ENCODE data around the gene IDUA. TPM values are rescaled to one million over a fixed set of nuclear protein-coding genes. Genes with fewer than 3 reads are reported as not detected.

IDUA gene
- total and polyA plus RNA-seq, 2 of the 4 experiments (the other 2 are of a cell fraction) = 0.72 to 12.5 TPM

DNA sequence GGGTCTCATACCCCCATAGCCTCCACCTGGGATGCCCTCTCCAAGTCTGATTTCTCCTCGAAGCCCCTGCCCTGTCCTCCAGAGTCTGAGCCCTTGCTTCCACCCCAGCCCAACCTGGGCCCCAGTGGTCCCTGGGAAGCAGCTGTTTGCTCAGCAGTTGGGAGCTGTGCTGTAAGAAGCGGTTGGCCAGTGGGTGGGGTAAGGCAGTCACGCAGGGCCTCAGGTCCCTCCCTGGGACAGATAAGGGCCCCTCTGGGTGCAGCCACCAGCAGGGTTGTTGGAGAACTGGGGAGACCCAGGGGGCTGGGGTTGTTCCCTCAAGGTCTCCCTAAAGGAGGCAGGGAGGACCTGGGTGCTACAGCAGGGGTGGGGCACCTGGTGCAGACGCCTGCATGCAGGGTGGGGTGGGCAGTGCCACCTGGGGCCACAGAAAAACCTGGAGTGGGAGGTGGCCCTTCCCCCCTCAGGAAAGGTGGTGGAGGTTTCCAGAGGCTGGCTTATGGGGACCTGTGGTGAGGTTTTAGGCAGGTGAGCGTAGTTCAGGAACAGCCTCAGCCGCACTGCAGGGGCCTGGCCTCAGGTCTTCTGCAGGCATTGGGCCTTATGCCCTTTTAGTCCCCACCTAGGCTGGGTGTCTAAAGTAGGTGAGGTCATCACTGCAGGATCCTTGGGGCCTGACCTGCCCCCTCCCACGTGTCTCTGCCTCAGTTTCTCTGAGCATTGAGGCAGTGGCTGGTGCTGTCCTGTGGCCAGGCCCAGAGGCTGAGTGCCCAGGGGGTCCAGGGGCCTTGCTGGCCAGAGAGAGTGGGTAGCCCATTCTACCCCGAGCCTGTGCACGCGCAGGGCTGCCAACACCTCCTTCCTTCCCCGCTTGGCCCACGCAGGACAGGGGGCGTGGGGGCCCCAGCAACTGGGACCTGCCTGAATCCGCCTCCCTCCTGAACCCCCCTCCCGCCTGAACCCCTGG is 9.5 kb downstream of the IDUA start (continued):
- TF ChIP-seq MXI1 (IDR thresholded peaks at IDR 0.05; ENCODE audit: borderline replicate concordance, low read depth, low read length) (no peak), RAD21 (IDR thresholded peaks at IDR 0.05; ENCODE audit: low read length) (no peak)

DNA sequence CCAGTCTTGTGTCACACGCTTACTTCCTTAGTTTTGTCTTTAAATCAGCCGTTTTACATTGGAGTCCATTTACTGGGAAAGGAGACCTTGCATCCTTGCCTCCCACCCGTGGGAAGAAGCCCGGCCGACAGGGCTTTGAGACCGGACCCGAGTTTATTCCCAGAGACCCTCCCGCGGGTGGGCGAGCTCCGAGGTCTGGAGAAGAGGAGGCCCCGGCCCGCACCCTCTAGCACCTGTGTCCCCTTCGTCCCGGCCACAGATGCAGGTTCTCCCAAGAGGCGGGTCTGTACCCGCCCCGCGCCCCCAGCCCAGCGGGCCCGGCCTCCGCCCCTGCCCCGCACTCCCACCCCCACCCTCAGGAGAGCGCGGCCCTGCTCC is 10.1 kb downstream of the IDUA start:
- H2BK20ac ChIP-seq (ENCODE audit: low read depth, low read length) = no peak overlapping the region
- no peak overlapping the region for H2BK120ac ChIP-seq (ENCODE audit: low read depth, low read length)
- whole genome bisulfite sequencing, 2 experiments (ENCODE audit: extremely low coverage in 2 of 2, insufficient read length in 1 of 2) = 10% methylated on average over 11 of the region's 25 CpGs; no CpG with 5 or more reads in 1 of the 2 experiments
- no TSS peak for BruUV-seq (replicated peaks)
- H2AK5ac ChIP-seq (ENCODE audit: low read depth, low read length) = no peak overlapping the region
- intact Hi-C loops (cut with micrococcal nuclease) = no loop called here
- no peak overlapping the region for H2BK5ac ChIP-seq (ENCODE audit: low read depth, low read length, poor library complexity, severe bottlenecking)
- H3K23ac ChIP-seq (ENCODE audit: low read depth, low read length) = no peak overlapping the region
- no peak overlapping the region for H3K14ac ChIP-seq (replicated peaks; ENCODE audit: low read depth, low read length)
- no peak overlapping the region for H3K9ac ChIP-seq (ENCODE audit: low read depth, low read length)
- H3K4me3 ChIP-seq (ENCODE audit: insufficient read depth, low read depth, low read length) = no peak overlapping the region
- no peak overlapping the region for H3K56ac ChIP-seq (ENCODE audit: extremely low read depth, insufficient read depth, low read length)
- no peak overlapping the region for H4K8ac ChIP-seq (ENCODE audit: low read depth in 2 of 2, low read length in 2 of 2)
- no peak overlapping the region for H2BK15ac ChIP-seq (ENCODE audit: low read depth, low read length)
- H4K91ac ChIP-seq (ENCODE audit: insufficient read depth, low read depth, low read length) = no peak overlapping the region
- TF ChIP-seq NFE2L2 (IDR thresholded peaks at IDR 0.05; ENCODE audit: low read depth, low read length) (no peak), RCOR1 (IDR thresholded peaks at IDR 0.05; ENCODE audit: insufficient replicate concordance, low read length) (no peak)
- POLR2A ChIA-PET (ENCODE audit: unreplicated experiment) = no interaction called here
- no peak for DNase-seq
- no peaks in the 10 kb centered on the region; the same call in 1 of the 2 replicates for H3K9me3 ChIP-seq (ENCODE audit: control insufficient read depth, insufficient read depth, low read length)
- in situ Hi-C loops (cut with MboI; ENCODE audit: low sequenced_read_pairs) = no loop called here
- no peak overlapping the region for H2AFZ ChIP-seq (replicated peaks; ENCODE audit: low read length, poor library complexity)
- peaks cover 3% of the 10 kb centered on the region; the same call in 1 of the 2 replicates for H3K4me1 ChIP-seq (ENCODE audit: control insufficient read depth, insufficient read depth, low read length)
- H3K4ac ChIP-seq (ENCODE audit: low read depth, low read length) = no peak overlapping the region
- H4K20me1 ChIP-seq (ENCODE audit: insufficient read depth, low read length) = peaks cover 11% of the 10 kb centered on the region
- H3K36me3 ChIP-seq (ENCODE audit: control insufficient read depth, insufficient read depth, low read length) = no peaks in the 10 kb centered on the region
- no peak overlapping the region for H3K18ac ChIP-seq (ENCODE audit: low read depth, low read length)
- H3K9me1 ChIP-seq (ENCODE audit: insufficient read depth, low read length) = no peaks in the 10 kb centered on the region
- dilution Hi-C loops (cut with HindIII; ENCODE audit: low sequenced_read_pairs, unreplicated experiment) = no loop called here
- no peak overlapping the region for H3K27ac ChIP-seq (ENCODE audit: insufficient read depth, low read length)
- H4K5ac ChIP-seq (ENCODE audit: low read depth, low read length) = no peak overlapping the region
- no peak overlapping the region for H3K4me2 ChIP-seq (ENCODE audit: low read depth, low read length)
- no peak for ATAC-seq (ENCODE audit: low read depth)
- 0 out of 4 replicates have a peak, but pooled peaks cover 0 to 4% of the 10 kb centered on the region in 2 experiments for H3K79me1 ChIP-seq (ENCODE audit: low read depth in 1 of 2, low read length in 2 of 2)
- H2AK9ac ChIP-seq (replicated peaks; ENCODE audit: low read depth, low read length, poor library complexity) = no peak overlapping the region
- CTCF ChIA-PET = no interaction called here
- peaks cover 47% of the 10 kb centered on the region for H3K27me3 ChIP-seq (ENCODE audit: control insufficient read depth, insufficient read depth, low read length)
